ENCODE data around the gene THYN1.

GRCh38 chr11:134271978-134272377, 18.8 kb upstream of the THYN1 start:
- TF ChIP-seq CTCF (IDR thresholded peaks at IDR 0.05) (no peak), POLR2A (IDR thresholded peaks at IDR 0.05) (no peak)

Measured in body of pancreas (tissue), 4 donors.